ENCODE measurements around the gene SLC2A9.

- no peak for TF ChIP-seq CTCF (IDR thresholded peaks at IDR 0.05; ENCODE audit: poor library complexity)
- no peak for TF ChIP-seq EZH2 (IDR thresholded peaks at IDR 0.05; ENCODE audit: borderline replicate concordance)
- no peak for TF ChIP-seq EZH2phosphoT487 (IDR thresholded peaks at IDR 0.05; ENCODE audit: low read depth, severe bottlenecking, unreplicated experiment)
Measured at GRCh38 chr4:9988933-9989332, 32.4 kb downstream of the SLC2A9 start.

Data from hepatocyte (in vitro differentiated cells).